GM21528 (cell line): ENCODE results near the gene MAP2K5.

Experiments
- ATAC-seq: cut with Tn5 transposase; IDR thresholded peaks from one replicate; pipeline ENCODE4 v1.9.1; 2021; ENCODE audit warnings: mild to moderate bottlenecking, moderate library complexity; ENCODE audit not compliant: unreplicated experiment, low FRiP score

Gene MAP2K5

GRCh38 chr15:67716171-67716570 is 173.7 kb downstream of the MAP2K5 start:
- no peak for ATAC-seq

GRCh38 chr15:67717776-67718175 is 175.3 kb downstream of the MAP2K5 start:
- no peak for ATAC-seq

- ATAC-seq = no peak
Measured at GRCh38 chr15:67719330-67719959, 176.9 kb downstream of the MAP2K5 start.

DNA sequence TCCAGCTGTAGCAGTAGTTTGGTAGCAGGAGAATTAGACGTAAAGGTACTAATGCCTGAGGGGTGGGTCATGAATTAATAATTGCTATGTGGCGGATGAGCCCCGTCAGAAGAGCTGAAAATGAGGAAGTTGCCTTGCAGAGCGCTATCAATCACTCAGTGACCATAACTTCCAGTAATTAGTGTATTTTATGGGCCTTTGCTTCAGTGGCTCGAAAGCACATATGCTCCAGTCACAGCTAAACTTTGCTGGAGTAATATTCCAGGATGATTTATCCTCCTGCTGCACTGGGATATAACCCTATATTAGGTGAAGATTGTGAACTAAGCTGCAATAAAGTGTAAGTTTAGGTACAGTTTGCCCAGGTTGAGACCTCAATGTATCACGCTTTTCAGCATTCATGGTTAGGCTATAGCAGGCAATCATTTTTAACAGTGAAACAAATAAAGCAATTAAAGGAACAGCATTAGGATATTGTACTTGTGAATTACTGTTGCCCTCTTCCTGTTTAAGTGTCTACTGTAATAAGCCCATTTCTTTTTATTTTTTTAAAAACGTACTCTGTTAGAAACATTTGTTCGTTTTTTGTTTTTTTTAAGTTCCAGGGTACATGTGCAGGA is 178.2 kb downstream of the MAP2K5 start:
- no peak for ATAC-seq

DNA sequence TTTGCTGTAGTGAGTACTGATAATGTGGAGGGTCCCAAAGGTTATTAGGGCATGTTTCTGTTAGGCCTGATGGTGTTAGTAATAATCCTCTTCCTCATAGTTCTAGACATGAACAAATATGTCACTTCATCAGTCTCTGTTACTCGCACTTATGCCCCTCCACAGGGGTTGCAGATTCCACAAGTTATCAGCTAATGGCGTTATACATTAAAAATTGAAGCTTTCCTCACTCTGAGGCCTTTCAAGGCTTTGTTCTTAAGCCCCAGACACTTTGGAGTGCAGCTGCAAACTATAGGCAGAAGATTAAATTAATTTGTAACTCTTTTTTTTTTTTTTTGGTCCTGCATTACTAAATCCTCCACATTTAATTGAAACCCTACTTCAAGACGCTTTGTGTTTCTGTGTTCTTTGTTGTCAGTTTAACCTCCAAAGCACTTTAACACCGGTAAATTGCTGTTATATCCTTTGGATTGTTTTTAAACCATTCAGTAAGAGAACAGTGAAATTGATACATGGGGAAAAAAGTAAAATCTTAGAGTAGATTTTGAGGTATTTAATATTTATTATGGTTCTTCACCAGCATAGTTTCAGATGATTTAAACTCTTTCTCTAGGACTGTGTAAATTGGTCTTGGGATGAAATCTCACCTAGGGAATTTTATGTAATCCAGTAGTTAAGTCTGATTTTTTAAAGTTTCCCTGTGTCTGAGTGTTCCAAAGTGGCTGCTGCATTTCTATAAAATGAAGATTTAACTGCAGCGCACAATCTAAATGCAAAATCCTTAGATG is 179.7 kb downstream of the MAP2K5 start:
- ATAC-seq = no peak

GRCh38 chr15:67723294-67724024 is 181.0 kb downstream of the MAP2K5 start:
- no peak for ATAC-seq

DNA sequence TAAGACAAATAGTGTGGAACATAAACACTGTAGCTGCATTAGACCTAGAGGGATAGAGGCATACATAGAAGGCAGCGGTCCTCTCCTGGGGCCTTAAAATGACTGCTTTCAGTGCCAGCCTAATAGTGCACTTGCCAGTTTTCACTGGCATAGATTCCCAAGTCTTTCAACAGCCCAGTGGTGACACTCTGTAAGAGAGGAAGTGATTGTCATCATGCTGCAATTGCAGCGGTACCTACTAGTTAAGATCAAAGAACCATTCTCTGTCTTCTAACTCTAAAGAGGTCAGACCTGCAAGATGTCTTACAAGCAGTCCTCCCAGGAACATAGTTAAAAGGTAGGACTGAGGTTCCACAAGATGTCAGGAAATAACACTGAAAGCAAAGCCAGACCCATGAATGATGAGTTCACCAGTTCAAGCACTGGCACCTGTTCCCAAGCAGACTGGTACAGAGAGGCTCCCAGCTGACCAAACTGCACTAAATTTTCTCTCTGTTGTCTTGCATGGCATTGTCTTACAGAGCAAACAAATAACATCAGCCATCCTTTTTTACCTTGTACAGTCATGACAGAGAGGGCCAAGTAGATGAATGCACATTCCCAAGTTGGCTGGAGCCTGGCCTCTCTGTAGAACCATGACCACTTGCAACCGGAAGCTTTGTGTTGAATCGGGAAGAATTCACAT is 182.3 kb downstream of the MAP2K5 start:
- no peak for ATAC-seq

DNA sequence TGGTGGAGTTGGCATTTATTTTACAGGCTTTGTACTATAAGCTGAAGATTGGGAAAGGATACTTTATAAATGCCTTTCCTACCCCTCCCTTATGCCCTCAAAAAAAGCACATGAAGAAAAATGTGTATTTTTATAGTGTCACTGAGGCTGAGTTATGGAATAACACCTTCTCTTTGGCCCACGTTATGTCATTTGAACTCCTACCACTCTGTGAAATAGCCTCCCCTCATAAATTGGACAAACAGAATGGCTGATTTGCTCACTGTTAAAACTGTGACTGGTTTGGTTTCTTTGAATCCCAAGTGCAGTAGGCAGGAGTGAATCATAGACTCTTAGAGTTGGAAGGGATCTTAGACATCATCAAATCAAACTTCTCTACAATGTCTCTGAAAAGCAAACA is 187.6 kb downstream of the MAP2K5 start:
- ATAC-seq = no peak

DNA sequence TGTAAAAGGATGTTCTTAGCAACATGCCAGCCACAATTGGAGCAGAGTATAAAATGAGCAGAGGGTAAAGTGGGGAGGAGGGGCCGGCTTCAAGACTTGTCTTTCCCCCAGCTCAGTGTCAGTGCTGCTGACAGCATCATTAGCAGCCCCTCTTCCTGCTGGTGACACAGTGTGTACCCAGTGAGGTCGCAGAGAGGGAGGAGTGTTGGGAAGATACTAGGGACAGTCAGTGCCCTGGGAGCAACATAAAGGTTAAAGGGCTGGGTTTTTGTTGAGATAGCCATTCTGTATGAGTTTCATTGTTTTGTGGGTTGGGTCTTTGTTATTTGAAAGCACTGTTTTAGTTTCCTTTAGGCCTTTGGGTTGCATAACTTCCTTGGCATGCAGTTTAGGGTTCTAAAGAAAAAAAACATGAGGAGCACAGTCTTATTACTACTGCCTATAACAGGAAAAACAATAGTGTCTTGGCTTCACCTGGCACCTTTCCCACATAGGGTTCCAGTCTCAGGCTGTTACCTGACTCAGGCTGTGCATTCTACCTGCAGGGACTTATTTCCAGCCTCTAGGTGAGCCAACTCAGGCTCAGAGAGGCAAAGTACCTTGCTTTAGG is 188.7 kb downstream of the MAP2K5 start:
- no peak for ATAC-seq

GRCh38 chr15:67732164-67732563 is 189.7 kb downstream of the MAP2K5 start:
- no peak for ATAC-seq

- no peak for ATAC-seq
Measured at GRCh38 chr15:67732671-67733374, 190.3 kb downstream of the MAP2K5 start.

DNA sequence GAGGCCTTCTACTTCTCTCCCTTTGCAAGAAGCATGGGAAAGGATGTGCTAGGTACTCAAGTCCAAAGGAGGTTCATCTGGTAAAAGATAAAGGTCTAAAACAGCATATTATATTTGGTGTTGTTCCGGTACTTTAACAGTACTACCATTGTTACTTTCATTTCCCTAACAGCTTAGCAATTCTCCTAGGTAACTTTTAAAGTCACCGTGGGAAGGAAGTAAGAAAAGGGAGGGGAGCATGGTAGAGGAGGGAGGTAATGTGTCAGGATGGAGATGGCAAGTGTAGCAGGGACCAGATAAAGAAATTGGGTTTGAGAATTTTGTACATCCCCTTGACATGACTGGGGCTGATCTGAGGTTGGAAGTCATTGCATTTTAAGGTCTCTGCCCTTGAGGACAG is 193.4 kb downstream of the MAP2K5 start:
- no peak for ATAC-seq

DNA sequence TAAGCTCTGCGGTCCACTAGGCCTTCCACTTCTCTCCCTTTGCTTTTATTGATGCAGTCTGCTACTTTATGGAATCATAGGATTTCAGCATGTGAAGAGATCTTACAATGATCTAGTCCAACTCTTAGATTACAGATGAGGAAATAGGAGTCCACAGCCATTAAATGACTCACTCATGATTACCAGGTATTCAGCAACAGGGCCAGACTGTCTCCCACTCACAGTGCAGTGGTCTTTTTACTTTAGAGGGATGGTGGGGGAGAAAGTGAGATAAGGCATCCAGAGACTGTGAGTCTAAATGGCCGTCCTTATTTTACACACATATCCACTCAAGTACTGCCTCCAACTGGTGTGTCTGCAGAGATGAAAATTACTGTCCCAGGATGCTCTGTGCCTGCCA is 194.3 kb downstream of the MAP2K5 start:
- ATAC-seq = no peak

DNA sequence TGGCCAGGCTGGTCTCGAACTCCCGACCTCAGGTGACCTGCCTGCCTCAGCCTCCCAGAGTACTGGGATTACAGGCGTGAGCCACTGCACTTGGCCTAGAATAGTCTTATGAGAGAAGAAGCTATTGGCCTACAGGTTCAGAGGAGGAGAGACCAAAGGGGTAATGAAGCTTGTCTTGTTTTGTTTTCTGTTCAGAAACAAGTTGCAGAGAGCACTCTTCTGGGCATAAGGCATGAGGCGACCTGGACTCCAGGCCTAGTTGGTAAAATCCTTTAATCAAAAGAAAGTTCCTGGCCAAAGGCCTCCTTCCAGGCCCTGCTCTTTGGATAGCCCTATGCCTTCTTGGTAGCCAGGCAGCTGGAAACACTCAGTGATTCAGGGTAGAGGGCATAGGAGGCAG is 195.6 kb downstream of the MAP2K5 start:
- no peak for ATAC-seq

DNA sequence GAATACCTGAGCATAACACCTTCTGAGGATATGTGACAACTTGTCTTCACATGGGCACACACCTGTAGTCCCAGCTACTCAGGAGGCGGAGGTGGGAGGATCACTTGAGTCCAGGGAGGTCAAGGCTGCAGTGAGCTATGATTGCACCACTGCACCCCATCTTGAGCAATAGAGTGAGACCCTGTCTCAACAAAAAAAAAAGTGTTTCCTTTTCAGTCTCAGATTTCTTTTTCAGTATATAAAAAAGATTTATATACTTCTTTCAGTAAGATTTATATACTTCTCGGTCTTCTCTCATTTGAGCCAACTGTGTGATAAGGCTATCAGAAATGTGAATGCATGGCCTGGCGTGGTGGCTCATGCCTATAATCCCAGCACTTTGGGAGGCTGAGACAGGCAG is 197.9 kb downstream of the MAP2K5 start:
- ATAC-seq = no peak

DNA sequence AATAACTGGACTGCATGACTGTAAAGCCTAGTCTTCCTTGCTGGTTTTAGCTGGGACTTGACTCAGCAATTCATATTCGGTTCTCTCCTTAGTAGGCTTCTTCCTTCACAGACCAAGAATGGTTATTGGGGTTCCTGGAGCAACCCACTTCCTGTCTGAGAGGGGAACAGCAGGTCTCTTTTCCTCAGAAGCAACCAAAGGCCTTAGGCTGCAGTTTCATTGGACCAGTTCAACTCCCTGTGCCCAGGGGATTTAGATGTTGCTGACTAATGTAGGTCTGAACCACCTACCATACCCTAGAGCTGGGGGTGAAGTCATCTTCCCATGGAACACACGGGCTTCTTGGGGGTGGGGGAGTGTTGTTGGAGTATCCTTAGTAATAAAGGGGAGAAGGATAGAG is 198.8 kb downstream of the MAP2K5 start:
- no peak for ATAC-seq

DNA sequence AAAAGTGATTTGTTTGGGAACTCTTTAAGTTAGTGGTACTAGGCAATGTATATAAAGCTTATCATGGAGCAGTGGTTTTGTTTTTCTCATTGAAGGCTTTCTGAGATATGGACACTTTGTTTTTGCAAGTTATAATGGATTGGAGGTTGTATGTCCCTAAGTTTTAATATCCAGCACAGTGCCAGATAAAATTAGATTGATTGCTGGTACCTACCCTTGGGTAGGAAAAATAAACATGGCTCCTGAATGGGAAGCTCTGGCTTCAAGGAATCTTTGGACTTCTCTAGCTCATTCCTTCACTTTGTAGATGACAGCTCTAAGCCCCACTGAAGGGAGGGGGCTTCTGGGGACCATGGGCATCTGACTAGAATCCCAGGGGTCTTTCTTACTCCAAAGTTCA is 201.1 kb downstream of the MAP2K5 start:
- no peak for ATAC-seq

- no peak for ATAC-seq
Measured at GRCh38 chr15:67744331-67745072, 202.0 kb downstream of the MAP2K5 start.
